PC-9 (cell line): ENCODE data around the gene USF3. TPM values are rescaled to one million over a fixed set of nuclear protein-coding genes. Genes with fewer than 3 reads are reported as not detected.

Source experiments
- BruUV-seq: library from RNA; stranded (reverse); fragments of 400-500 nt; replicated peaks from 2 replicates; lab custom pipeline; 2021; lab: Mats Ljungman, UMichigan
- CTCF ChIA-PET: fragments of 300-600 bp; sonication (Branson Sonifier 250); formaldehyde crosslinking; loops from one replicate; lab custom pipeline; 2022; ENCODE audit warnings: antibody characterized with exemption; lab: Charles Lee
- POLR2A ChIA-PET: fragments of 300-600 bp; sonication (Branson Sonifier 250); formaldehyde crosslinking; loops from one replicate; lab custom pipeline; 2022; ENCODE audit warnings: antibody characterized with exemption; ENCODE audit not compliant: unreplicated experiment; lab: Charles Lee
- DNase-seq, 2 experiments: peaks; one replicate each; pipeline versions ENCODE4 v3.0.0 to v3.0.0-alpha.2; 2015 to 2022; ENCODE audit warnings: mixed read lengths in 1 of 2
- H2AFZ ChIP-seq: fragments of 200-600 bp; sonication (generic); 2 replicates; pipeline ENCODE4 v1.8.1; 2017; ENCODE audit warnings: antibody characterized with exemption
- H3F3A ChIP-seq: fragments of 200-600 bp; sonication (generic); 2 replicates; pipeline ENCODE4 v1.8.1; 2017; ENCODE audit warnings: antibody characterized with exemption, mild to moderate bottlenecking, low read depth; ENCODE audit not compliant: insufficient read depth
- H3K27ac ChIP-seq: fragments of 200-600 bp; sonication (generic); 2 replicates; pipeline ENCODE4 v1.6.1; 2016; ENCODE audit warnings: mixed run types
- H3K27me3 ChIP-seq: fragments of 200-600 bp; sonication (generic); 2 replicates; pipeline ENCODE4 v1.6.1; 2016; ENCODE audit warnings: low read depth, mixed run types; ENCODE audit not compliant: insufficient read depth
- H3K36me3 ChIP-seq: fragments of 200-600 bp; sonication (generic); 2 replicates; pipeline ENCODE4 v1.6.1; 2016; ENCODE audit warnings: low read depth, mixed run types
- H3K4me1 ChIP-seq: fragments of 200-600 bp; sonication (generic); replicated peaks from 2 replicates; pipeline ENCODE4 v1.6.1; 2016; ENCODE audit warnings: mixed run types; ENCODE audit not compliant: insufficient read depth
- H3K4me2 ChIP-seq: fragments of 200-600 bp; sonication (generic); 2 replicates; pipeline ENCODE4 v1.6.1; 2017; ENCODE audit warnings: mixed run types
- H3K4me3 ChIP-seq: fragments of 200-600 bp; sonication (generic); 2 replicates; pipeline ENCODE4 v1.6.1; 2016; ENCODE audit warnings: mixed run types
- H3K79me2 ChIP-seq: fragments of 200-600 bp; sonication (generic); 2 replicates; pipeline ENCODE4 v1.6.1; 2017; ENCODE audit warnings: low read depth, mixed run types
- H3K9me2 ChIP-seq: fragments of 200-600 bp; sonication (generic); 2 replicates; pipeline ENCODE4 v1.8.1; 2017; ENCODE audit warnings: mild to moderate bottlenecking; ENCODE audit not compliant: insufficient read depth
- H3K9me3 ChIP-seq: fragments of 200-600 bp; sonication (generic); 2 replicates; pipeline ENCODE4 v1.8.1; 2016; ENCODE audit warnings: low read depth; ENCODE audit not compliant: insufficient read depth
- H4K20me1 ChIP-seq: fragments of 200-600 bp; sonication (generic); 2 replicates; pipeline ENCODE4 v1.8.1; 2017; ENCODE audit not compliant: insufficient read depth
- EZH2 ChIP-seq: fragments of 200-600 bp; sonication (generic); IDR thresholded peaks from 2 replicates; pipeline ENCODE4 v1.8.0; 2017; ENCODE audit warnings: antibody characterized with exemption, low read depth
- intact Hi-C: fragments of 100-400 bp; cut with micrococcal nuclease; formaldehyde crosslinking; loops from one replicate; pipeline ENCODE4 v1.10.0; 2022; ENCODE audit not compliant: unreplicated experiment
- total RNA-seq: library from RNA; stranded (reverse); gene quantifications from 2 replicates; pipeline ENCODE4 v1.2.3, GENCODE V29; 2021
- TF ChIP-seq, protein P1 (sequence below): fragments of 200-600 bp; sonication (generic); conservative IDR thresholded peaks from 2 replicates; pipeline ENCODE4 v1.6.1; 2017; ENCODE audit warnings: mixed run types, antibody characterized with exemption, mild to moderate bottlenecking, moderate library complexity

The USF3 gene
- total RNA-seq, 1 experiment from 2014 or later = 12.8 TPM

DNA sequence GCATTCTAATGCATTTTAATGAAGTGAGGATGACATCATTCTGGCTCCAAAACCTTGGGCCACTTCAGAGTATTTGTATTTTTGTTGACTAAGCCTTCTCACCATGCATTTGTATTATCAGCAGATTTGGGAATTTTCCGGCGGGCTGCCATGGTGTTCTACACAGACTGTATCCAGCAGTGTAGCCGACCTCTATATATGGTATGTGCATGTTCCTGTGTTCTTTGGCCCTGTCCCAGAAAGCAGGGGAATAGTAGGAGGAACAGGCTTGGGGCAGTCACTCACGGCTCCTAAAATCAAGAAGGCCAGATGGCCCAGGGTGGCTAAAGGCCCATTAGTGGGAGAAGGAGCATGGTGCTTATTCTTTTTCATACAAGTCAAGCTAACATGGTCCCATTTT is 80.5 kb downstream of the USF3 start:
- no peak for TF ChIP-seq EZH2
- TF ChIP-seq, protein P1, sequence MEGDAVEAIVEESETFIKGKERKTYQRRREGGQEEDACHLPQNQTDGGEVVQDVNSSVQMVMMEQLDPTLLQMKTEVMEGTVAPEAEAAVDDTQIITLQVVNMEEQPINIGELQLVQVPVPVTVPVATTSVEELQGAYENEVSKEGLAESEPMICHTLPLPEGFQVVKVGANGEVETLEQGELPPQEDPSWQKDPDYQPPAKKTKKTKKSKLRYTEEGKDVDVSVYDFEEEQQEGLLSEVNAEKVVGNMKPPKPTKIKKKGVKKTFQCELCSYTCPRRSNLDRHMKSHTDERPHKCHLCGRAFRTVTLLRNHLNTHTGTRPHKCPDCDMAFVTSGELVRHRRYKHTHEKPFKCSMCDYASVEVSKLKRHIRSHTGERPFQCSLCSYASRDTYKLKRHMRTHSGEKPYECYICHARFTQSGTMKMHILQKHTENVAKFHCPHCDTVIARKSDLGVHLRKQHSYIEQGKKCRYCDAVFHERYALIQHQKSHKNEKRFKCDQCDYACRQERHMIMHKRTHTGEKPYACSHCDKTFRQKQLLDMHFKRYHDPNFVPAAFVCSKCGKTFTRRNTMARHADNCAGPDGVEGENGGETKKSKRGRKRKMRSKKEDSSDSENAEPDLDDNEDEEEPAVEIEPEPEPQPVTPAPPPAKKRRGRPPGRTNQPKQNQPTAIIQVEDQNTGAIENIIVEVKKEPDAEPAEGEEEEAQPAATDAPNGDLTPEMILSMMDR = no peak
- no peaks in the 10 kb centered on the region for H3F3A ChIP-seq
- no peak for DNase-seq
- ChIA-PET CTCF (no interaction called here), POLR2A (no interaction called here)
- H3K4me3 ChIP-seq = no peak overlapping the region
- BruUV-seq = no TSS peak
- no peaks in the 10 kb centered on the region for H3K4me1 ChIP-seq
- H3K27ac ChIP-seq = no peak overlapping the region
- no peaks in the 10 kb centered on the region for H3K9me3 ChIP-seq
- intact Hi-C loops = no loop called here
- no peaks in the 10 kb centered on the region for H3K9me2 ChIP-seq
- no peaks in the 10 kb centered on the region for H3K27me3 ChIP-seq
- H4K20me1 ChIP-seq = no peaks in the 10 kb centered on the region
- no peak overlapping the region for H3K4me2 ChIP-seq
- no peak overlapping the region for H2AFZ ChIP-seq
- no peaks in the 10 kb centered on the region for H3K79me2 ChIP-seq
- H3K36me3 ChIP-seq = no peaks in the 10 kb centered on the region

GRCh38 chr3:113614402-113614801 is 82.0 kb downstream of the USF3 start:
- H3K9me3 ChIP-seq = no peaks in the 10 kb centered on the region
- H3K36me3 ChIP-seq = no peaks in the 10 kb centered on the region
- no peak overlapping the region for H3K4me2 ChIP-seq
- DNase-seq = no peak
- H3F3A ChIP-seq = no peaks in the 10 kb centered on the region
- POLR2A ChIA-PET = no interaction called here
- no peaks in the 10 kb centered on the region for H3K27me3 ChIP-seq
- TF ChIP-seq, protein P1 = no peak
- no peak for TF ChIP-seq EZH2
- peak overlapping the region; percentile 68; the same call in 1 of the 2 replicates for H2AFZ ChIP-seq
- H4K20me1 ChIP-seq = no peaks in the 10 kb centered on the region
- no peak overlapping the region for H3K27ac ChIP-seq
- intact Hi-C loops = no loop called here
- H3K4me1 ChIP-seq = no peaks in the 10 kb centered on the region
- no peak overlapping the region for H3K4me3 ChIP-seq
- no peaks in the 10 kb centered on the region for H3K9me2 ChIP-seq
- H3K79me2 ChIP-seq = no peaks in the 10 kb centered on the region
- CTCF ChIA-PET = no interaction called here
- BruUV-seq = no TSS peak

- ChIA-PET POLR2A (no interaction called here), CTCF (no interaction called here)
- no peaks in the 10 kb centered on the region for H3K36me3 ChIP-seq
- intact Hi-C loops = no loop called here
- no peaks in the 10 kb centered on the region for H3K9me3 ChIP-seq
- no peak for TF ChIP-seq EZH2
- H3K4me2 ChIP-seq = no peak overlapping the region
- BruUV-seq = no TSS peak
- DNase-seq = no peak
- no peak overlapping the region for H3K4me3 ChIP-seq
- H3K9me2 ChIP-seq = peaks cover 5% of the 10 kb centered on the region; the same call in 1 of the 2 replicates
- no peak overlapping the region for H3K27ac ChIP-seq
- no peaks in the 10 kb centered on the region for H3K79me2 ChIP-seq
- H2AFZ ChIP-seq = no peak overlapping the region
- H3K27me3 ChIP-seq = no peaks in the 10 kb centered on the region
- H4K20me1 ChIP-seq = no peaks in the 10 kb centered on the region
- no peaks in the 10 kb centered on the region for H3F3A ChIP-seq
- H3K4me1 ChIP-seq = no peaks in the 10 kb centered on the region
Measured at GRCh38 chr3:113607219-113607596, 89.2 kb downstream of the USF3 start.
